Activated CD4-positive, CD25-positive, alpha-beta regulatory T cell treated with anti-CD3 and anti-CD28 coated beads, Interleukin-2, amount 50 U/mL, for 16 hours (primary cell): ENCODE results near the gene PHACTR2.

Experiments
- DNase-seq: peaks from one replicate; pipeline ENCODE4 v3.0.0-alpha.2; 2020; ENCODE audit warnings: low read depth, low spot score

PHACTR2 gene

GRCh38 chr6:143741480-143741879 lies 63.7 kb downstream of the PHACTR2 start:
- no peak for DNase-seq

- no peak for DNase-seq
Observed at GRCh38 chr6:143742070-143742954, 64.5 kb downstream of the PHACTR2 start.

- no peak for DNase-seq
Observed at GRCh38 chr6:143742955-143743255, 65.1 kb downstream of the PHACTR2 start.

DNA sequence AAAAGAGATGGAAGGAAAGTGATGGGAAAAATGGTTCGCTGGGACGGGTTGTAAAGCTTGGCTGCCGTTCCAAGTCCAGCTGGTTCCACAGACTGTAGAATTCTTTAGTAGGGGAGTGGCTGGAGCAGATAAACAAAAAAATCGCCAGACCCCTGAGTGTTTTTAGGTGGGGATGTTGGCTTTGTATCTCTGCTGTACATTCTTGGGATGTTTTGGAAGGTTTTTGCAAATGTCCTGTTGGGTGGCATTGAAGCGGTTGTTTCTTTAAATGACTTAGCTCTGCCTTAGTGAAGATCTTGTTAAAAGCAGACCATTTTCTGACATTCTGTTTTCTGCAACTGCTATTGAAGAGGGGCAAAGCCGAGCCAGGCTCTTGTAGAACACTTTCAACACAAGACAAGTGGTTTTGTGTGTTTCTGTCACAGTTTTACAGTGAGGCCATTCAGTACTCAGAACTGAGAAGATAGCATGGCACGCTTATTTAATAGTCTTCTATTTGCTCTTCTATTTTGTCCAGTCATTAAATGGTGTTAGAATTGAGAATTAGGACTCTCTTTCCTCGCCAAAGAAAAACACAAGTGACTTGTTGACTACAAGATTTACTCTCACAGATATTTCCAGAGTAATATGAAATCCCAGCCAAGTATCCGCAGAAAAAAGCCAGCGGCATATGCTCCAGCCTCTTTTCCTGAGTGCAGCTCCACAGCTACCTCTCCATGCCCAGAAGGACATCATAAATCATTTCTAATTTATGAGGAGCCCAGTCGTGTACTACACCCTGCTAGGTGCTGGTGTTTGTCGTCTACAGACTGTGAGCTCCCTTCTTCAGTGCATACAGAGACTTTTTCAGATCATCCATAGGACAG lies 65.8 kb downstream of the PHACTR2 start:
- no peak for DNase-seq

DNA sequence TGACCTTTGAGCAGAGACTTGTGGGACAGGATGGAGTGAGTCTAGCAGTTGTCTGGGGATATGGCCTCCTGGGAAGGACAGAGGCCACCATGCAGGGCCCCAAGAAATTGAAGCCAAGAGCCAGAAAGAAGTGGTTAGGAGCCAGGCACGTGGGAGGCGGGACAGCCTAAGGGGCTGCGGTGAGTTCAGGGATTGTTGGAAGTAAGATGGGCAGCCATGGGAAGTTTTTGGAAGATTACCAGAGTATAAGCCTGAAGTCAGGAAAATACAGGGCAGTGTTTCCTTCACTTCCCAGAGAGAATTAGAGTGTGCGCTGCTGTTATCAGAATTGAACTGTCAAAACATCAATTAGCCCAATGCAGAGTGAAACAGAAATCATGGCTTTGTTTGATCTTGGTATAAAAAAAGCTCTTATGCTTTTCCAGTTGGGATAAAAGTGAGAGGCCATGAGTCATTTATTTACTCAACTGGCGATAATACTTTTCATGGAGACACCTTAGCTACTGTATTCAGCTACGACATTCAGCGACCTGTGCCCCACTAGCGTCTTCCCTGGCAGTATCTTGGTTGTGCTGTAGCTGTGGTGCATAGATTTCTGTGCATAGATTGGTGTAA lies 66.9 kb downstream of the PHACTR2 start:
- DNase-seq: no peak

- DNase-seq: no peak
Observed at GRCh38 chr6:143745166-143746133, 67.7 kb downstream of the PHACTR2 start.

DNA sequence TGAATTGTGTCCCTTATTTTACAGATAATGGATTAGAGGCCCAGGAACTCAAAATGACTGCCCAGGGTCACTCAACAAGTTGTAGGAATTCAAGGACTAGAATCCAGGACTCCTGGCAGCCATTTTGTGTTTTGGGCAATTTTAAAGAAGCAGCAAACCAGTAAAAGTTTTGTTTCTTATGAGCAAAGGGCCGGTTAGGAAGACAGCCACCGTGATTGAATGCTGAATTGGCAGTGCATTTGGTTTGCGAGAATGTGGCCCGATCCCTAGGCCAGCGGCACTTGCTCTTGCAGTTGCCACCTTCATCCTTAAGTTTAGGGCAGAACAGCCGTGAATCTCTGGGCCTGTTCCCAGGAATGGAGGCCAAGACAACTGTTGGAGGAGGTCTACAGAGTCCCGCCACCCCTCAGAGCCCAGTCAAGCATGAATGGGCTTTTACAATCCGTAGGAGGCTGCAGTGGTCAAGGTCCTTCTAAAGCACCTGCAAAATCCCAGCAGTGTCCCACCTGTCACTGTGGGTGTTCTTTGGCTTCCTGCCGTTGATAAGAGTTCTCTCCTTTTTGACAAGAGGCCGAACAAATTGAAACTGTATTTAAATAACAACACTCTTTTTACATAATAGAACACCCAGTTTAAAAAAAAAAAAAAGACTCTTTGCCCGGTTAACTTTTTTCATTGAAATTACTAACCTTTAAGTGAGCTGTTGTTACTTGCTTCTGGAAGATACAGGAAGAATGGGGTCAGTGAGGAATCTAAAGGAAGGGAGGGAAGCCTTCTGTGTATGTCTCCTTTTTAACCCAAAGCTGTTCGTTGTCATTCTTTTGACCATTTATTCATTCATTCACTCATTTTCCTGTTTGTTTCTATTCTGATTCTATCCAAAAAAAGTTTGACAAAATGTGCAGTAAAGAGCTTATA lies 68.7 kb downstream of the PHACTR2 start:
- DNase-seq: no peak

GRCh38 chr6:143747347-143747842 lies 69.6 kb downstream of the PHACTR2 start:
- no peak for DNase-seq

DNA sequence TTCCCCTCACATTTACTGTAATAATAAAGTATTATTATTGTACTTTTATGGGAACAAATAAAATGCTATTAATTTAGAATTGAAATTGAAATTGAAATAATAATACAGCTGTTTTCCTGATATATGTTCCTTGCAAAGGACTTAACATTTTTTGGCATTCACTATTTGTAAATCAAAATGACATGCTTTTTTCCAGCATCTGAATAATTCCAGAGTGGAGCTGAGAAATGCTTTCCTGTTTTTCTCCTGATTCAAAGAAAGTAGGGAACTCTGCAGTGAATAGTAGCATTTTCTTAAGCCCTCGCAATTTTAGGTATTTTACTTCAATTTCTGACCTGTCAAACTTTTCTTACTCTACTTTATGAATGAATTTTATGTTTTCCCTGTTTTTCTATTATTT lies 72.1 kb downstream of the PHACTR2 start:
- DNase-seq: no peak

DNA sequence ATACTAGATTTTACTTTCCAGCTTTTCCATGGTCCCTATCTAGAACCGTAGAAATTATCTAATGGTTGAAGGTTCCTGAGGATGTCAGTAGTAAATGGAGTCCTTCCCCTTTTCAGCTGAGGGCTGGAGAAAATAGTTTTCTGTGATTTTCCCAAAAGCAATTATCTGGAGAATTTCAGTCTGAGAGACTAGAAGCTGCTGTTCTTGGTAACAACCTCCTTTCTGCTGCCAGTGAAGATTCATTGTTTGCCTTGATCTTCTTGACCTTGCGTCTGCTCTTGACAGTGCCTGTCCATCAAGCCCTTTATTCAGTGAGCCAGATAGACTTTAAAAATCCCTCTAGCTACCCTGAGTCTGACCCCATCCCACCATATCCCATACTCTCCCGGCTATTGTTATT lies 73.1 kb downstream of the PHACTR2 start:
- DNase-seq: no peak

DNA sequence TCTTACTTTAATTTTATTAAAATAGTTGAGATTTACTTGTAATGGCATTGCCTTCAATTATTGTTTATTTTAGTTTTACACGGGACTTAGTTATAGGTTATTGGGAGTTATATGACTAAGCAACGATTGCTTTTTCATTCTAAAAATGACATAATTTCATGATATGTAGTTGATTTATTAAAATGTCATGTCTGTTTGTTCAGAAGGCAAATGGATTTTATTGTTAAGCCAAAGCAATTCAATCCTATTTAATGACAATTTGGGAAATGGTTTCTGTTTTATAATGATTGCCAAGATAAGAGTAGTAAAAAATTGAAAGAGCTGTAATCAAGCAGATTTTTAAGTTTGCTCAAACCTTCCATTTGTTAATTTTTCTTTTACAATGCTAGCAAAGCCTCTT lies 74.7 kb downstream of the PHACTR2 start:
- DNase-seq: no peak

GRCh38 chr6:143753678-143754077 lies 75.9 kb downstream of the PHACTR2 start:
- DNase-seq: no peak

DNA sequence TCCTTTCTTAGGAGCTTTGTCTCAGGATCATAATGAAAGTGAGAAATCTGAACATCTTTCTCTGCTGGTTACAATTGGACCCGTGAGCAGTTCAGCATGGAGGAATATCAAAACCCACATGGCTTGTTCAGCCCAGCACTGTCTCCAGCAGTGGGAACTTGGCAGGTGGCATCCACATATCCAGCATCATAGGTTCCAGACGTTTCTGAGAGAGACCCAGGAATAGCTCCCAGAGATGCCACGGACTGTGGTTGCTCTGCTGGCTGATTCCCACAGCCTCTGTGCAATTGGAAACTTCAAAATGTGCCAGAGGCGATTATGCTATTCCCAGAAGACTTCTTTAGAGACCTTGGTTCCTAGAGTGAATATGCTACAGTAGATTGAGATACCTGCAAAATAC lies 76.4 kb downstream of the PHACTR2 start:
- DNase-seq: no peak

DNA sequence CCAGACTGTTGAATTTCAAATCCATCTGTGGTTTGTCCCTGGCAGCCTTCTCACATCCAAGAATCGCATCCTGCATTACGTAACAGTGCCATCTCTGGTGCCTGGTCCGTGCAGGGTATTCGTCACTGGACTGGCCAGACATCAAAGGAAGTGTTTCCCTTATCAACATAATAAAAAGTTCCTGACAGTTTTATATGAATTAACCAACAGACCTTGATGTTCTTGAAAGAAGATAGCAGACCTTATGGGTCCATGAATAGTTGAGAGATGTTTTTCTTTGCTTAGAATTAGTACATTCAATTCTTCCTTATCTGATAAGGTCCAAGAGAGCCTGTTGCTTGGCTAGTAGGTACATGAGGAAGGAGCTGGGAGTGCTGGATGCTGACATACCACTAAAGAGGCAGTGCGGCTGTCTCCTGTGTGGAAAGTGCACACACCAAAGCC lies 77.6 kb downstream of the PHACTR2 start:
- no peak for DNase-seq

- DNase-seq: no peak
Observed at GRCh38 chr6:143757346-143757832, 79.6 kb downstream of the PHACTR2 start.

DNA sequence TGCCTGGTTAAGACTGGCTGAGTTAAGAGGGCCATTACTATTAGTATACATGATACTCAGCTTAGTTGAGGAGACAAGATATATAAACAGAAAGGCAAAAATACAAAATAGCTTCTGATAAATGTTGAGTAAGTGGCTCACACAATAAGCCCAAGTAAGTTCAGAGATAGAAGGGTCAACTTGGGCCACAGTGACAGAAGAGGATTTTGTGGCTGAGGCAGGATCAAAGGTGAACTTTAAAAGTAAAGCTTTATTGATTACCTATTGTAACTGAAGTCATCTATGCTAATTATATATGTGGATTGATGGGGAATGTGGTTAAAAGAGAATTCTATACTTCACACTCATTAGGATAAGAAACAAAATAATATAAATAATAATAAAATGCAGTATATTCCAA lies 80.8 kb downstream of the PHACTR2 start:
- DNase-seq: no peak

- no peak for DNase-seq
Observed at GRCh38 chr6:143759666-143760065, 81.9 kb downstream of the PHACTR2 start.

DNA sequence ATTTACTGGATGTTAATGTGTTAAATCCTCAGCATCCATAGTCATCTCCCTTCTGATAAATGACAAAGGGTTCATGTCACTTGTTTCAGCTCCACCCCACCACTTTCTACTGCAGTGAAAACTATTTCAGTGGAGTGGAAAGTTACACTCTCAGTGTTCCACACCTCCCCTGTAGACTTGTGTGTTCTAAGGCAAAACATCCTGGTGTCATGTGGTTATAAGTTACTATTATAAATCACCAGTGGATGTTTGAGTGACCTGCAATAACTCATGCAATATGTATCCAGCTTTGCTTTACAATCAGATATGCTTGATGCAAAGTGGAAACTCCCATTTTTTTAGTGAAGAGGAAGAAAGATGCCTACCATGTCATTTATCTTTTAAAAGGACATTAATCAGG lies 83.3 kb downstream of the PHACTR2 start:
- no peak for DNase-seq

DNA sequence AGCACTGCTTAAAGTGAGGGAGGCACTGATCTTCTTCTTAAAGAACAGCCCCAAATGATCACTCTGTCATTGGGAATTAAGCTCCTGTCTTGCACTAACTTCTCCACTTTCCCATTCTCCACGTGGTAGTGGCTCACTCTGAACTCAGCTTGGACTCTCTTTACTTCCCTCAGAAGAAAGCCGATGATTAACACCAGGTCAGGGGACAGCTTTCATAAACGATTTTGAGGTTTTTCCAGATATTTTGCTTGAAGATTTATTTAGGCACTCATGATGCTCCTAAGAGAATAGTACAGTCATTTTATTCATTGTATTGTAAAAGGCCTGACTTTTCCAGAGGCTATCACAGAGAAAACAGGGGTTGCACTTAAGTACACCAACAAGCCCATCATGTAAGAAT lies 84.4 kb downstream of the PHACTR2 start:
- DNase-seq: no peak
